HG03432 (cell line): ENCODE results near the gene CDKN2AIPNL.
"Not testable (repeated sequence)": the region's sequence is repeated elsewhere in the genome, so short reads cannot be mapped to it uniquely, and the experiment has no call there.

Experiments used
- ATAC-seq: cut with Tn5 transposase; IDR thresholded peaks from one replicate; pipeline ENCODE4 v1.9.1; 2021; ENCODE audit warnings: mild to moderate bottlenecking, moderate library complexity; ENCODE audit not compliant: unreplicated experiment

Gene CDKN2AIPNL

DNA sequence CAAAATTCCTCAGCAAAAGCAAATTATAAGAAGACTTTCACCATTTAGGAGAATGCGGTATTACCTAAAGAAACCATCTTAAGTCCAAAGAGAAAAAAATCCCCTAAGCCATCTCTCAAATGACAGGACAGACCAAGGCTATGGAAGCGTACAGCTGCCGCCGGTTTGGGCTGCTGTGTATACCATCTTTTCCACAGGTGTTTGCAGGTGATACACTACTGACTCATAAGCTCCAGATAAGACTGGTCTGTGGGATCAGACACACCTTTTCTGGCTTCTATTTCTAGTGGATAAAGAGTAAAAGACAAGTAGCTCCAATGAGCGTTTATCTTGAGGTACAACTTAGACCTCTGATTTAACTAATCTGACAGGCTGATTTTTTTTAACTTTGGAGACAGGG lies 7.7 kb downstream of the CDKN2AIPNL start:
- no peak for ATAC-seq

DNA sequence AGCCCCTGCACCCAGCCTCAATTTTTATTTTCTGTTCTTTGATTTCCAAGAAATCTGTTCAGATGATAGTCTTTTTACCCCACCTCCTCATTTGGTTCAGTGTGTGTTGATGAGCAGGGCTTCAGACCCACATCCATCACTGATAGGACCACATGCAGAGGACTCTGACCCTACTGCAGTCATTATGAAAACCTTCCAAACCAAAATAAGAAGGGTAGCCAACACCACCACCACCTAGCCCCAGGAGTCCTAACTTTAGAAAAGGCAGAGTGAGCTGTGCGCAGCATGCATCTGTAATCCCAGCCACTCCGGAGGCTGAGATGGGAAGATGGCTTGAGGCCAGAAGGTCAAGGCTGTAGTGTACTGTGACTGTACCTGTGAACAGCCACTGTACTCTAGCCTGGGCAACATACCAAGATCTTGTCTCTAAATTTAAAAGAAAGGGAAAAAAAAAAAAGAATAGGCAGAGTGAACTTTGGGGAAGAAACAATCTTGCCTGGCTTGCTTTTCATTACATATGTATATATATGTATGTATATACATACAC lies 13.0 kb downstream of the CDKN2AIPNL start:
- ATAC-seq: no peak

DNA sequence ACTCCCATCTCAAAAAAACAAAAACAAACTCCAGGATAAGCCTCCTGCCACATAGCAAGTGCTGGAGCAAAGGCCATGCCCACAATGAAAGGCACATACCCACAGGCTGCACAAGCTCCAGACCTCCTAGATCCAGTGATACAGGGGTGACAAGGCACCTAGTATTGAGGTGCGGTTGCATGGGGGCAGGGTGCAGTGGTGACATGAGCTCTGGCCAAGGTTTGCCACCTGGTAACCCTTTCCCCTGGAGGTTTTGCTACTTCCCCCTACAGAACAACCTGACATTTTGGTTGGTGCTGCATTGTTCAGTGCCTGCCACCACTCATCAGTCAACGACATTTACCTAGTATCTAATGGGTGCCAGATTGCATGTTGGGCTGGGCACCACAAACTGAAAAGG lies 14.5 kb downstream of the CDKN2AIPNL start:
- no peak for ATAC-seq

DNA sequence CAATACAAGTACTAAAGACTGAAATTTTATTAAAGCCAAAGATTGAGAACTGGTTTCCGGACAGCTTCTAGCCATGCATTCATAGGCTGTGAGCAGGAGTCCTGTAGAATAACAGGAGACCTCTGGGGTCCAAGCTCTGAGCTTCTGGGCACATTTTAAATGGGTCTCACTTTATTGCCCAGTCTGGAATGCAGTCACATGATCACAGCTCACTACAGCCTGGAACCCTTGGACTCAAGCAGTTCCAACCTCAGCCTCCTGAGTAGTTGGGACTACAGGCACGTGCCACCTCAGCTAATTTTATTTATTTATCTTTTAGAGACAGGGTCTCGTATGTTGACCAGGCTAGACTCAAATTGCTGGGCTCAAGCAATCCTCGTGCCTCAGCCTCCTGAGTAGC lies 15.4 kb downstream of the CDKN2AIPNL start:
- no peak for ATAC-seq

DNA sequence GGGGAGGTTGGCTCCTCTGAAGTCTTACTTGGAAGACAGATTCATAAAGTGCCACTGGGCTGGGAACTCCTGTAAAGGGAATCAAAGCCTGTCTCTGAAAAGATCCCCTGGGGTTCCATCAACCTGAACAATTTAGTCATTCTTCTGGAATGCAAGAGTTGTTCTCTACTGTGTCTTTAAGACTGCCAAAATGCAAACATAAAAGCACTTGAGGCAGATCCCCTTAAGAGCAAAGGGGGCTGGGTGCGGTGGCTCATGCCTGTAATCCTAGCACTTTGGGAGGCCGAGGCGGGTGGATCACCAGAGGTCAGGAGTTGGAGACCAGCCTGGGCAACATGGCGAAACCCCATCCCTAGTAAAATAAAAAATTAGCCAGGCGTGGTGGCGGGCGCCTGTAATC lies 16.7 kb downstream of the CDKN2AIPNL start:
- ATAC-seq: no peak

DNA sequence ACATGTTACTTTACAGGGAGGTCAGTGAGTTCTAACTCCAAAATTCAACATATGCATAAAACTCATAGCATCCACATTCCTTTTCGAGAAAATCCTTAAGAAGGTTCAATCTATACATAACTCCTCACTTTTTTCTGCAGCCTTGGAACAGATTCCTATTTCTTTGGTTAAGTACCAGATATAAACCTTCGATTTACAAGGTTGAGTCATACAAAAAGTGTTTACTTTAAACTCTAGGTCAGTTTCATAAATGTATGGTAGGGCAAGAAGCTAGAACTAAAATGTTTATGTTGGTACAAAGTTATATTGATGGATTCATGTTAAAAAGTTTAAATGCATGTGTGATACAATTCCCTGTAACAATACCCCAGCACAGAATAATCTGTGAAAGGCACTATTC lies 19.4 kb downstream of the CDKN2AIPNL start:
- no peak for ATAC-seq

DNA sequence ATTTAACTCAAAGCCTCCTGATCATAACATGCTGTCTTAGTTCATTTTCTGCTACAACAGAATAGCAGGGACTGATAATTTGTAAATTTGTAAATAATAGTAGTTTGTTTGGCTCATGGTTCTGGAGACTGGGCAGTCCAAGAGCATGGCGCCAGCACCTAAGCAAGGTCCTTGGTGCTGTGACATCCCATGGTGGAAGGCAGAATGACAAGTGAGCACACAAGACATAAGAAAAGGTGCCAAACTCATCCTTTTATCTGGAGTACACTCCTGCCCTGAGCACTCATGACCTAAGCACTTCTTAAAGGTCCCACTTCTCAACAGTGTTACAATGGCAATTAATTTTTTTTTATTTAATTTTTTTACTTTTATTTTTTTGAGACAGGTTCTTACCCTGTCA lies 24.2 kb downstream of the CDKN2AIPNL start:
- no peak for ATAC-seq

DNA sequence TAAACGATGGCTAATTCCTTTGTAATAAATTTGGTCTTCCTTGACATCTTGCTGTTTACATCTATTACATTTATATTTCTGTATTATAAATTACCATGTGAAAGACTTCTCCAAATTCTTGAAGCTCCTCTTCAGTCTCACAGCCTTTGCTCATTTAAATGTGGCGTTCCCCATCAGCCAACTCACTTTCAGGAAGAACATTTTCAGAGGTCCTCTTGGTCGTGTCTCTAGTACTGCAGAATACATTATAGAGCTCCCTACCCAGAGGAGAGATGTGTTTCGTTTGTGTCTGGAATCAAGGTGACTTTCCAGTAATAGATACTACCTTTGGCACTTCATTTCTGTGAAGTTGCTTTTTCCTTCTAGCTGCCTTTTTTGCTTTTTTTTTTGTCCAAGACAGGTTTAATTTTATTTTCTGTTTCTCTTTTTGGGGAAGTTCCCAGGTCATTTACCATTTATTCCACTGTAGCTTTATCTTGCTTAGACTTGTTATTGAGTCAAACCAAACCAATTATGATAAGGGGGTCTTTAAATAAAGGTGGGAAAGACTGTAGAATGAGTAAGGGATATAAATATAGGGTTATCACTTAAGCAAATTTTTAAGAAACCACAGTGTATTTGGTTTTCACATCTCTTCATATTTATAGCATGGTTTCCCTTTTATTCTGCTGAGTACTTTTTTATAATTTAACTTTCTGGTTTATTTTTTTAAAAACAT lies 27.5 kb downstream of the CDKN2AIPNL start:
- ATAC-seq: no peak

DNA sequence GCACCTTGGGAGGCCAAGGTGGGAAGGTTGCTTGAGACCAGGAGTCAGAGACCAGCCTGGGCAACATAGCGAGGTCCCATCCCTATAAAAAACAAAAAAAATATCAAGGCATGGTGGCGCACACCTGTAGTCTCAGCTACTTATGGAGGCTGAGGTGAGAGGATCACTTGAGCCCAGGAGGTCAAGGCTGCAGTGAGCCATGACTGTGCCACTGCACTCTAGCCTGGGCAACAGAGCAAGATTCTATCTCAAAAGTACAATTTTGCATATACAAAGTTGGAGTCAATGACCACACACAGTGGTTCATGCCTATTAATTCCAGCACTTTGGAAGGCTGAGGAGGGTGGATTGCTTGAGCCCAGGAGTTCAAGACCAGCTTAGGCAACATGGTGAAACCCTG lies 29.5 kb downstream of the CDKN2AIPNL start:
- not testable (repeated sequence) for ATAC-seq

DNA sequence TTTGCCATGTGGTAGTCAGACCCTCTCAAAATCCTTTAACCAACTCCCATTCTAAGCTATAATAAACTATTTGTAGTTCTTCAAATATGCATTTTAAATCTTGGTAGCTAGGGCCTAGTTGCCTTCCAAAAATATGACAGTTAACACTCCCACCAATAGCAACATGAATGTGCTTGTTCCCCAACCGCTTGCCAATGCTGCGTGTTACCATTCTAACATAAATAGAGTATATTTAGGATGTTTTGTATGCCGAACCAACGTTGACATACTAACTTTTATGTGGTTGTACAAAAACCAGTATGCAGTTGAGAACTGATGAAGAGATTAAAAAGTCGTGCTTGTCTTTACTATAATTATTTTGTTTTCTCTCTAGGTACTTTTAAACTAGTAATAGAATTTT lies 31.3 kb downstream of the CDKN2AIPNL start:
- ATAC-seq: no peak

DNA sequence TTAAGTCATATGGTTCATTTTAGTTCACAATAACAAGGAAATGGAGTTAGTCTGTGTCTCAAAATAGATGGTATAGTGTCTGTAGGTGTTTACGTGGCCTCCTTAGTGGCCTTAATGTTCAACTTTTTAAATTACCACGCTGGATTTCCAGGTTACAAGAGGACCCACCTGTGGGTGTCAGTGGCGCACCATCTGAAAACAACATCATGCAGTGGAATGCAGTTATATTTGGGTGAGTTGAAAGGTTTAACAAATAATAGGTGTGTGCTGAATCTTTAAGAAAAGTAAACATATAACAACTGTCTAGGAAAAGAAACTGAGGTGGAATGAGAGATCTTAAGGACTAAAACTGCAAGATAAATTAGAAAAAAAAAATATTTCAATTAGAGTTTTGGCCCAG lies 37.4 kb downstream of the CDKN2AIPNL start:
- ATAC-seq: no peak

DNA sequence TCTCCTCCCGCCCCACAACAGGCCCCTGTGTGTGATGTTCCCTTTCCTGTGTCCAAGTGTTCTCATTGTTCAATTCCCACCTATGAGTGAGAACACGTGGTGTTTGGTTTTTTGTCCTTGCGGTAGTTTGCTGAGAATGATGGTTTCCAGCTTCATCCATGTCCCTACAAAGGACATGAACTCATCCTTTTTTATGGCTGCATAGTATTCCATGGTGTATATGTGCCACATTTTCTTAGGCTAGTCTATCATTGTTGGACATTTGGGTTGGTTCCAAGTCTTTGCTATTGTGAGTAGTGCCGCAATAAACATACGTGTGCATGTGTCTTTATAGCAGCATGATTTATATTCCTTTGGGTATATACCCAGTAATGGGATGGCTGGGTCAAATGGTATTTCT lies 38.0 kb downstream of the CDKN2AIPNL start:
- not testable (repeated sequence) for ATAC-seq

DNA sequence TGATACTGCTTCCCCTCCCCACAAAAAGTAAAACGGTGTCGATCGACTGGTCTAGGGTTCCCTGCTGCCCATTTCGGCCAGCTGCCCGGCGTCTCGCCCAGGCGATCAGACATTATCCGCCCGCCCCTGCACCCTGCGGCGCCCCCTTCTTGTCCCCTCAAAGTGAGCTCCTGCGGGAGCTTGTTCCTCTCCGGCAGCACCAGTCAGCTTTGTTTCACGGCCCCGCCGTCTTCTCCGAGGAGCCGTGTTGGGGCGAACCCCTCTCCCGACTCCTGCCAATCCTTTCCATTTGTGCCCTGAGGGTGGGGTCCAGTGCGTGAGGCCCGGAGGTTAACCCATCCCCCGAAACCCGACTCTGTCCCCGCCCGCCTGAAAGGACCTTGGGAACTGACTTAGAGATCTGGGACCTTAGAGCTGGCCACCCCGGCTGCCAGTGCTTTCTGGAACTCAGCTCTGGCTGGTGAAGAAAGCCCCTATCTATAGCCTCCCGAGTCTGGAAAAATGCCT lies 39.8 kb downstream of the CDKN2AIPNL start:
- peak; percentile 7 for ATAC-seq

DNA sequence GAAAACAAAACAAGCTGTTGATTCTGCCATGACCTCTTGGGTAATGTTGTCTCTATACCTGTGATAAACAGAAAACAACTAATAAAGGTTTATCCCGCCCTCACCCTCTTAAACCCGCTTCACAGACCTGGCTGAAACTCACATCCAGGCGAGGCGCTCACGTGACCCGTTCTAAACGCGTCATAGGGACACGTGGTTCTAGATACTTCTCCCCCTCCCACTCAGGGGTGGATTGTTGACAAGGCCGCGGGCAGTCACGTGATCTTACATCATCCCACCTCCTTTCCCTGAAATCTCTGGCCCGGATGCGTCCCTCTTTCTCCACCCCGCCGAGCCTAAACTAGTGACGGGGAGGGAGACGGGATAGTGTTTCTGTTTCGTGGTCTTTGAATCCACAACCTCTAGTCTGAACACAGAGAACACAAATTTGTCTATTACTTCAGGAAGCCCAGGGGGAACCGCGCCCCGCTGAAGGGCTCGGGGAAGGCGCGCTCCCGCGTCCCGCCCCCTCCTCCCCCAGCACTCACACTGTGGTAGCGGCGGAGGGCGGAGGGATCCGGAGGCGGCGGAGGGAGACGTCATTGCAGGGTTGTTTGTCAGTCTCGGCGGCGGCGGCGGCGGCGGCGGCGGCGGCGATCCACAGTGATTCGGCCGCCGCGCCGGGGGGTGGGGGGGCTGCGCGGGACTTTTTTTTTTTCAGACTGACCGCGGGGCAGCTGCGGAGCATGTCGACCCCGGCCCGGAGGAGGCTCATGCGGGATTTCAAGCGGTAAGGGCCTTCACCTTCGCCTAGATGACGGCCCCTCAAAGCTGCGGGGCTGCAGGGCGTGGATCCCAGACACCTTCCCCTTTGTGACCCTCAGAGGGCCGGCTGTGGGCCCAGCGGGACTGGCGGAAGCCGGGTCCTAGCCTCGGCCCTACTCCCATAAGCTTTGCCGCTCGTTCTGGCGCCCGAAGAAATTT lies 40.5 kb downstream of the CDKN2AIPNL start, which contains the start of gene UBE2B:
Gene UBE2B (plus strand): TSS at position 699 of the 963 bp plus-strand sequence. CDS start 27 bp downstream, at position 726.
- peak; percentile 73 for ATAC-seq

DNA sequence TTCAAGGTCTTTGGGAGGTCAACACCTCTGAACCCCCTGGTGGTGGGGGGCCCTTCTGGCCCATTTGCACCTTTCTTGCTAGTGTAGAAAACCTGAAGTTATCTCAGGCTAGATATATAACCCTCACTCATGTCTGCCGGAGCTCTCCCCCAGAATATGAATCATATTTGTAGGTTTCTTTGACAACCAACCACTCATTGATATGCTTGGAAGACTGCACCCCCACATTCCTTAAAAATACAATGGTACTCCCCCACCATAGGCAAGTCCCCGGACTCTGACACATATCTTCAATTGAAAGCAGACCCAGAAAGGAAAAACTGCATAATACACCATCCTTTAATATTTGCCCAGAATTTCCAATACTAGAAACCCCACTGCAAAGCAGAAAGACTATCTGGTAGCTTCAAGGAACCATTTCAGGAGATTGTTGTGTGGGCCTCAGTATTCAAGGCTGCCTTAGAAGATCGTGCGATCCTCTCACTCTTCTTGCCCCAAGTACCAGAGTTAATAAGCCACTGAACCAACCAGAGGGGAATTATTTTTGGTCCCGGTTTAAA lies 41.3 kb downstream of the CDKN2AIPNL start:
- peak; percentile 11 for ATAC-seq

DNA sequence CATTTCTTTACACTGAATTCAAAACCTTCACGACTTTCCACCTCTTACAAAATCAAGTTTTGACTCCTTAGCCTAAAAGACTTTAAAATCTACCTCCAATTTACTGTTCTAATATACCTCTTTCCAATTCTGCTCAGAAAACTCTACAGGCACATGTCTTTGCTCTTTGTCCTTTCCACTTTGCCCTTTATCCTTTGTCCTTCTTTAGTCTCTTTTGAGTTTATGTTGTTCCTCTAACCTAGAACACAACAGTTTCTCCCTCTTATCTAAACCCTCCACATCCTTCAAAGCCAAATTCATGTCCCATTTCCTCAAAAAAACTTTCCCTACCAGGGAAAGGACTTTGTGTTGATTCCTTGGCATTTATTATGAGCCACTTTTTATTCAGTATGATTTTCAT lies 46.1 kb downstream of the CDKN2AIPNL start:
- no peak for ATAC-seq

DNA sequence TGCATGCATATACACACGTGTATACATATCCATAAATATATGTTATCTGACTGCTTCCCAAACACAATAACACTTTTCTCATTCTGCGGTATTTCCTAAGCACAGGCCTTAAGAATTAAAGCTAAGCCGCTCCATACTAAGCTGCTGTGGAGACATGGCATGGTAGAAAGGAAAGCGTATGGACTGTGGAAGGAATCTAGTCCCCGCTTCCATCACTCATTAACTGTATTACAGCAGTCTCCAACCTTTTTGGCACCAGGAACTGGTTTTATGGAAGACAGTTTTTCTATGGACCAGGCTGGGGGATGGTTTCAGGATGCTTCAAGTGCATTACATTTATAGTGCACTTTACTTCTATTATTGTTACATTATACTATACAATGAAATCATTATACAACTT lies 56.0 kb downstream of the CDKN2AIPNL start:
- no peak for ATAC-seq
